GM23248 (cell line): ENCODE measurements around the gene ADGRD1. TPM values are rescaled to one million over a fixed set of nuclear protein-coding genes. Genes with fewer than 3 reads are reported as not detected.

Experiments
- DNase-seq: peaks from one replicate; pipeline ENCODE4 v3.0.0-alpha.2; 2015
- H2AFZ ChIP-seq: fragments of 200-600 bp; sonication (generic); 2 replicates; pipeline ENCODE4 v1.6.1; 2016; ENCODE audit warnings: antibody characterized with exemption
- H3F3A ChIP-seq: fragments of 200-600 bp; sonication (generic); 2 replicates; pipeline ENCODE4 v1.6.1; 2016; ENCODE audit warnings: mild to moderate bottlenecking, antibody characterized with exemption, mixed run types; ENCODE audit not compliant: insufficient read depth
- H3K27ac ChIP-seq: fragments of 200-600 bp; sonication (generic); 2 replicates; pipeline ENCODE4 v1.5.1; 2016; ENCODE audit warnings: mild to moderate bottlenecking
- H3K27me3 ChIP-seq: fragments of 200-600 bp; sonication (generic); replicated peaks from 2 replicates; pipeline ENCODE4 v1.6.1; 2016; ENCODE audit warnings: mild to moderate bottlenecking; ENCODE audit not compliant: insufficient read depth
- H3K36me3 ChIP-seq: fragments of 200-600 bp; sonication (generic); 2 replicates; pipeline ENCODE4 v1.6.1; 2016; ENCODE audit warnings: low read depth, mild to moderate bottlenecking
- H3K4me1 ChIP-seq: fragments of 200-600 bp; sonication (generic); 2 replicates; pipeline ENCODE4 v1.6.1; 2016; ENCODE audit warnings: mild to moderate bottlenecking; ENCODE audit not compliant: insufficient read depth
- H3K4me2 ChIP-seq: fragments of 200-600 bp; sonication (generic); one replicate; pipeline ENCODE4 v1.6.1; 2016; ENCODE audit warnings: mild to moderate bottlenecking; ENCODE audit not compliant: unreplicated experiment
- H3K4me3 ChIP-seq: fragments of 200-600 bp; sonication (generic); 2 replicates; pipeline ENCODE4 v1.5.1; 2016; ENCODE audit warnings: mild to moderate bottlenecking
- H3K79me2 ChIP-seq: fragments of 200-600 bp; sonication (generic); 2 replicates; pipeline ENCODE4 v1.6.1; 2016; ENCODE audit warnings: mild to moderate bottlenecking; ENCODE audit not compliant: insufficient read depth
- H3K9ac ChIP-seq: fragments of 200-600 bp; sonication (generic); 2 replicates; pipeline ENCODE4 v1.6.1; 2016; ENCODE audit warnings: mild to moderate bottlenecking
- H3K9me2 ChIP-seq: fragments of 200-600 bp; sonication (generic); 2 replicates; pipeline ENCODE4 v1.6.1; 2016; ENCODE audit warnings: mixed run types, mild to moderate bottlenecking, moderate library complexity; ENCODE audit not compliant: insufficient read depth
- H3K9me3 ChIP-seq: fragments of 200-600 bp; sonication (generic); one replicate; pipeline ENCODE4 v1.6.1; 2017; ENCODE audit warnings: low read depth
- H4K20me1 ChIP-seq: fragments of 200-600 bp; sonication (generic); 2 replicates; pipeline ENCODE4 v1.6.0; 2016; ENCODE audit not compliant: insufficient read depth
- EZH2 ChIP-seq: fragments of 200-600 bp; sonication (generic); IDR thresholded peaks from 2 replicates; pipeline ENCODE4 v1.6.1; 2018; ENCODE audit warnings: antibody characterized with exemption, mild to moderate bottlenecking; ENCODE audit not compliant: insufficient read depth, poor library complexity, severe bottlenecking
- EZH2phosphoT487 ChIP-seq: fragments of 200-600 bp; sonication (generic); IDR thresholded peaks from 2 replicates; pipeline ENCODE4 v1.6.1; 2018; ENCODE audit warnings: antibody characterized with exemption, moderate library complexity, mild to moderate bottlenecking, low read depth; ENCODE audit not compliant: insufficient read depth
- WGBS, 2 experiments: methylation state at CpG; one replicate each; pipeline ENCODE4 v1.1.6; 2015 to 2017; ENCODE audit warnings: low lambda C conversion rate in 2 of 2, low coverage in 1 of 2; ENCODE audit errors: missing lambda C conversion rate in 2 of 2; 5-methylcytosine and 5-hydroxymethylcytosine counted together
- in situ Hi-C: fragments of 300-500 bp; cut with MboI; formaldehyde crosslinking; loops from 2 replicates; pipeline ENCODE4 v1.15.0; 2020
- polyA plus RNA-seq: library from polyadenylated mRNA; unstranded; fragments of >200 nt; fragmentation: Nextera tagmentation; extraction: Ambion mirVana; gene quantifications from 2 replicates; pipeline ENCODE4 v1.2.1, GENCODE V29; 2016
- total RNA-seq: library from RNA; depleted of rRNA; stranded (reverse); fragments of >200 nt; shearing (Covaris generic); gene quantifications from 2 replicates; pipeline ENCODE4 v1.2.3, GENCODE V29; 2014

ADGRD1 gene
- total and polyA plus RNA-seq, 2 experiments from 2014 or later = 7.9 to 11.2 TPM

DNA sequence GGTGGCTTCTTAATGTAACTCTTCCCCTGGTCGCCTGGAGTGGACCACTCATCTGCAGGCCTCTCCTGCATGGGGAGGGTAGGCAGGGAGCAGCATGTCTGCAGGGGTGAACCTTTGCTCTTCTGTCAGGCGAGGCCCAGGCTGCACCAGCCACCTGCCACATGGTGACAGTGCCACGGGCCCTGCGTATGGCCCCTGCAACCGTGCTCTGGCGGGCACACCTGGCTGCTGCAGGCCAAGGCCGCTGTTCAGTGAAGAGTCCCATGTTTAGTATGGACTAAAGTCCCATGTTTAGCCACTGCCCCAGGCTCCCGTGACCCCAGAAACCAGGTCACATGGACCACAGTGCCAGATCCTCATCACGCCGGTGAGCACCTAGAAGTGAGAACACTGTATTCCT, 187.0 kb downstream of the ADGRD1 start:
- Histone ChIP-seq H3K9me3 (no peaks in the 10 kb centered on the region), H3K79me2 (no peaks in the 10 kb centered on the region), H2AFZ (no peak overlapping the region), H3K36me3 (no peaks in the 10 kb centered on the region), H3K9me2 (no peaks in the 10 kb centered on the region), H3K4me3 (no peak overlapping the region), H4K20me1 (no peaks in the 10 kb centered on the region), H3K4me2 (no peak overlapping the region), H3F3A (no peaks in the 10 kb centered on the region), H3K27me3 (no peaks in the 10 kb centered on the region), H3K27ac (no peak overlapping the region), H3K9ac (no peak overlapping the region), H3K4me1 (no peaks in the 10 kb centered on the region)
- TF ChIP-seq EZH2 (no peak), EZH2phosphoT487 (no peak)
- in situ Hi-C loops = no loop called here
- WGBS, 2 experiments = 71 to 81% methylated on average over 10 of the region's 10 CpGs
- no peak for DNase-seq

DNA sequence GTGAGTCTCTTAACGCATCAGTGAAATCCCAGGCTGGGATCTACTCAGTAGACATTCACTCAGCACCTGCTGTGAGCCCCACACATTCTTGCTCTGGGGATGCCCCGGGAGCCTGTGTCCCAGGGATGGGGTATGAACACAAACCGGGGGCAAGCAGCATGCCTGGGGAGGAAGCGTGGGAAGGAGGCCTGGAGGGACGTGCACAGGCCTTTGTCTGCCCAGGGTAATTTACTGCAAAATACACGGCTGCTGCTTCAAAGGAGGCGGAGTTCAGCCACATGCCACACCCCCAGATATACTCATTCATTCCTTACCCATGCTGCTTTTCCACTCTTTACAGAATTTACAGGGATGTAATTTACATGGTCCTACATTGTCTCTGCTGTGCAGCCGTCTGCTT, 187.8 kb downstream of the ADGRD1 start:
- Histone ChIP-seq H3K9ac (no peak overlapping the region), H3F3A (no peaks in the 10 kb centered on the region), H4K20me1 (no peaks in the 10 kb centered on the region), H3K79me2 (no peaks in the 10 kb centered on the region), H3K4me1 (no peaks in the 10 kb centered on the region), H3K4me3 (no peak overlapping the region), H3K27ac (no peak overlapping the region), H3K36me3 (no peaks in the 10 kb centered on the region), H3K4me2 (no peak overlapping the region), H3K27me3 (no peaks in the 10 kb centered on the region), H3K9me3 (no peaks in the 10 kb centered on the region), H3K9me2 (no peaks in the 10 kb centered on the region), H2AFZ (no peak overlapping the region)
- no peak for DNase-seq
- 49 to 56% methylated on average over 8 of the region's 8 CpGs for WGBS, 2 experiments
- in situ Hi-C loops = no loop called here
- TF ChIP-seq EZH2 = no peak
- TF ChIP-seq EZH2phosphoT487 = no peak

DNA sequence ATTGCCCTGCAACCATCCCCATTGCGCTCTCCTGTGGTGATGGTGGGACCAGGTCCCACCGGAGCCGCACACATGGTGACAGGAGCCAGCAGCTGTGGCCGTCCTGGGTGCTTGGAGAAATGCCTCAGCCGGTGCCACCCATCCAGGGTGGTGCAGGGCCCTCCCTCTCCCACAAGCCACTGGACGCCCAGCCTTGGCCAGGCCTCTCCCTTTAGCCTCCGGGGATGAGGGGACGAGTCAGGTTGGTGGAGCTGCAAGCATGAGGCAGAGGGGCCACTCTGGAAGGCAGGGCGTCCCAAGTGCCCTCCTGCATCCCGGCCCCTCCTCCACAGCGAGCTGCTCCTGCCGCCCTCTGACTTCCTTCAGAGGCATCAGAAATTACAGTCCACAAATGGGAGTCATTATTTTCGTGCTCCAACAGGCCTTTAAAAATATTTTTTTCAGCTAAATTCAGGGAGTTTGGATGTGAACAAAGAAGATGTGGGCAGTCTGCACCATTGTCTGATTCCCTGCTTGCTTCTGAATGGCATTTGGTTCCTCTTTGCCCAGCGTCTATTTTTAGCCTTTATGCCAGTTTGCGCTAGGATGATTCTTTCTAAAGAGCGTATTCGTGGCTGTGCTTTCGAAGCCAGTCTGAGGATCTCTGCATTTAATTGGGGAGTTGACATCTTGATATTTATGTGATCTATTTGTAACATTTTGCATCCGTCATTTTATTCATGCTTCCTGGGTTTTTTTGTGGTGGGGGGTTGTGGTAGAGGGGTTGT, 189.4 kb downstream of the ADGRD1 start:
- DNase-seq = no peak
- Histone ChIP-seq H3K9me3 (no peaks in the 10 kb centered on the region), H3K4me3 (no peak overlapping the region), H4K20me1 (no peaks in the 10 kb centered on the region), H3K9ac (no peak overlapping the region), H3K4me1 (no peaks in the 10 kb centered on the region), H3K36me3 (no peaks in the 10 kb centered on the region), H3K9me2 (no peaks in the 10 kb centered on the region), H3F3A (no peaks in the 10 kb centered on the region), H3K79me2 (no peaks in the 10 kb centered on the region), H2AFZ (no peak overlapping the region), H3K4me2 (no peak overlapping the region), H3K27me3 (no peaks in the 10 kb centered on the region), H3K27ac (no peak overlapping the region)
- 39 to 42% methylated on average over 19 of the region's 19 CpGs for WGBS, 2 experiments
- no peak for TF ChIP-seq EZH2
- TF ChIP-seq EZH2phosphoT487 = no peak
- in situ Hi-C loops = no loop called here

DNA sequence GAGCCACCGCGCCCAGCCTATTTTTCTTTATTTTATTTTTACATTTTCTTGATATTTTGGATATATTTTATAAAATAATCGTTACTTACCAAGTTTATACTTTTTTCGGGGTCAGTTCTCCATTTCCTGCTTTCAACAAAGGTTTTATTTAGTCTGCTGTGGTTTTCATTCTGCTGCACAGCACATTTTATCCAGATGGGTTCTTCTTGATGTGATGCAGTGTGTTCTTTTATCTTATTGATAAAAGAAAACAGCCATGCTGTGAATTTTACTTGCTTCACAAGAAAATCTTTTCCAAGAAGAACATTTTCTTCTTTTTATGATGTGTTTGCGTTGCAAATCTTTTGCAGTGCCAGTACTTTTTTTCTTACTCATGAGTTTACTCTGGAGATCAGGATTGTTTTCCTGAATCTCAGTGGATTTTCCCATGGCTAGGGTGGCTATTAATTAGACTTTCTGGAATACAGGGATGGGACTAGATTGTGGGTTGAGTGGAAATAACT, 192.5 kb downstream of the ADGRD1 start:
- 40 to 42% methylated on average over 5 of the region's 5 CpGs for WGBS, 2 experiments
- Histone ChIP-seq H3K36me3 (no peaks in the 10 kb centered on the region), H3K9ac (no peak overlapping the region), H3K9me2 (no peaks in the 10 kb centered on the region), H2AFZ (no peak overlapping the region), H3K4me1 (no peaks in the 10 kb centered on the region), H3K79me2 (no peaks in the 10 kb centered on the region), H3K4me2 (no peak overlapping the region), H3K27me3 (no peaks in the 10 kb centered on the region), H3K4me3 (no peak overlapping the region), H3K27ac (no peak overlapping the region), H3K9me3 (no peaks in the 10 kb centered on the region), H4K20me1 (no peaks in the 10 kb centered on the region), H3F3A (no peaks in the 10 kb centered on the region)
- in situ Hi-C loops = no loop called here
- no peak for TF ChIP-seq EZH2phosphoT487
- TF ChIP-seq EZH2 = no peak
- no peak for DNase-seq

DNA sequence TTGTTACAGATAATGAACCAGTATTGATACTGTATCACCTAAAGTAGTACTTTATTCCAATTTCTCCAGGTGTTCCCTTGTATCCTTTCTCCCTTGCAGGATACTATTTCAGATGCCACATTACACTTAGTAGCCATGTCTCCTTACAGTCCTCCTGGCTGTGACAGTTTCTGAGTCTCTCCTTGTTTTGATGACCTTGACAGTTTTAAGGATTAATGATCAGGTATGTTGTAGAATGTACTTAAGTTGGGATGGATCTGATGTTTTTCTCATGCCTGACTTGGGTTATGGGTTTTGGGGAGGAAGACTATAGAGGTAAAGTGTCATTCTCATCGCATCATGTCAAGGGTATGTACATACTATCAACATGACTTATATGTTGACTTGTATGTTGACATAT, 193.6 kb downstream of the ADGRD1 start:
- Histone ChIP-seq H3K27me3 (no peaks in the 10 kb centered on the region), H4K20me1 (no peaks in the 10 kb centered on the region), H2AFZ (no peak overlapping the region), H3F3A (no peaks in the 10 kb centered on the region), H3K9ac (no peak overlapping the region), H3K4me2 (no peak overlapping the region), H3K9me2 (no peaks in the 10 kb centered on the region), H3K4me1 (no peaks in the 10 kb centered on the region), H3K27ac (no peak overlapping the region), H3K79me2 (no peaks in the 10 kb centered on the region), H3K9me3 (no peaks in the 10 kb centered on the region), H3K36me3 (no peaks in the 10 kb centered on the region), H3K4me3 (no peak overlapping the region)
- no peak for DNase-seq
- in situ Hi-C loops = no loop called here
- TF ChIP-seq EZH2phosphoT487 (no peak), EZH2 (no peak)
- WGBS, 2 experiments = 33 to 41% methylated on average over 1 of the region's 1 CpG
